Stimulated activated CD8-positive, alpha-beta memory T cell treated with anti-CD3 and anti-CD28 coated beads, Interleukin-12 subunit alpha, Interleukin-12 subunit beta, amount 100 ng/mL, for 4 hours (primary cell): ENCODE data around the gene NEIL1.
A peak's percentile ranks its signal among the peaks of the same experiment; 100 is the strongest.
"Not testable (repeated sequence)": the region's sequence is repeated elsewhere in the genome, so short reads cannot be mapped to it uniquely, and the experiment has no call there.

ENCODE experiments used
- DNase-seq: peaks from one replicate; pipeline ENCODE4 v3.0.0-alpha.2; 2020; ENCODE audit warnings: low read depth

Gene NEIL1, protein sequence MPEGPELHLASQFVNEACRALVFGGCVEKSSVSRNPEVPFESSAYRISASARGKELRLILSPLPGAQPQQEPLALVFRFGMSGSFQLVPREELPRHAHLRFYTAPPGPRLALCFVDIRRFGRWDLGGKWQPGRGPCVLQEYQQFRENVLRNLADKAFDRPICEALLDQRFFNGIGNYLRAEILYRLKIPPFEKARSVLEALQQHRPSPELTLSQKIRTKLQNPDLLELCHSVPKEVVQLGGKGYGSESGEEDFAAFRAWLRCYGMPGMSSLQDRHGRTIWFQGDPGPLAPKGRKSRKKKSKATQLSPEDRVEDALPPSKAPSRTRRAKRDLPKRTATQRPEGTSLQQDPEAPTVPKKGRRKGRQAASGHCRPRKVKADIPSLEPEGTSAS

DNA sequence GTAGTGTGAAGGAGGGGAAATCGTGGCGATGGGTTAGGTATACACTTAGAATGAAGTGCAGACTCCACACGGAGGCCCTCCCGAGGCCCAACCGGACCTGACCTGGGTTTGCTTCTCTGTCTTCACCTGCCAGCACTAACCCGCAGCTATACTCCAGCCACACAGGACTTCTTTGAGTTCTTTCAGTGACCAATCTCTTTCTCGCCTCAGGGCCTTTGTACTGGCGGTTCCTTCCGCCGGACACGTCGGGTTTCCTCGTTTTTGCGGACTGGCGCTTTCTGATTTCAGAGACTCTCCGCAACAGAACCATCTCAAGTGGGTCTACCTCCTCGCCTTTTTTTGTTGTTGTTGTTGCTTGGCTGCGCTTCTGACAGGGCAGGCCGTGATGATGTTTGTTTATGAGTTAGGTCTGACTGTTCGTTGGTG, at the start of gene NEIL1:
Gene NEIL1 (plus strand): TSS at position 244 of the 426 bp plus-strand sequence. CDS start 1,867 bp downstream, outside the sequence.
- DNase-seq = no peak

DNA sequence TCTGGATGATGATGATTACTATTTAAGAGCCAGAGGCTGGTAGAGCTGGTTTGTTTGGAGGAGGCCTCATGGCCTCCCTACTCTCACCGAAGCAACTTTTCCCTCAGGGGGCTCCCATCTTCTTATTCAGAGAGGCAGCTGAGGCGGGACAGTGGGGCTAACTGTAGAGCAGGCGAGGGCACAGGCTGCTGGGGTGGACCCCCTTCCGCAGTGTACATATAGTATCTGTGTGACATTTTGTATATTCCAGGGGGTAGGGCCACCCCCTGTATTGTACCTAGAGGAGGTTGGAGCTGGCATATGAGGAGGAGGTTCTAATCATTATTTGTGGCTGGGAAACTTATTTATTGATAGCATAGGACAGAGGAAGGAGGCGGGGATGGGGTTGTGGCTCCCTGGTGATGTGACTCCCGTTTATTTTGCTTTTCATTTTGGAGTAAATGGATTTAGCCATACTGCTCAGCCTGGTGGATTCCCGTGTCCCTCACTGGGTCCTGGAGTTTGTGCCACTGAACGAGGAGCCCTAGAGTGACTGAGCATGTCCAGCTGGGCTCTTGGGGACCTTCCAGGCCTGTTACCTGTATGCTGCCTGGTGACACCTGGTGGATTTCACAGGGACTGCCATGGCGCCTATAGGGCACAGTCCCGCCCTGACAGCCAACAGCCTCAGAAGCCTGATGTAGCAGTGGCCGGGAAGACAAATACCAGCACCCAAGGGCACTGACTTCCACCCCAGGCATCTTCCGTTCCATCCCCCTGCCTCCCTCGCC, 48.1 kb upstream of the NEIL1 start:
- not testable (repeated sequence) for DNase-seq

DNA sequence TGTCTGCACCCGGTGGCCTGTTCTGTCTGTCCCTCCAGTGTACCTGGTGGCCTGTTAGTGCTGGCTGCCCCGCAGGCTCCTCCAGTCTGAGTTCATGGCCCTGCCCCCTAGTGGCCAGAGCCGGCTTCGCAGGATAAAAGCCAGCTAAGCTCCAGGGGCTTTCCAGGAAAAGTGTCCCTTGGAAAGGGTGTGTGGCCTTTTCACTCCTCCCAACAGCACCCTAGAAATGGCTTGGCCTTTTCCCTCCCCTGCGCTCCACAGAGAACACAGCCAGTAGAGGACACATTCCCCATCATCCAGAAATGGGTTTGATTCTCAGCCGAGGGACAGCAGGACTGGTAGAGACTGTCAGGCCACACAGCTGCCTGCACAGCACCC, 47.5 kb upstream of the NEIL1 start:
- peak; percentile 32 for DNase-seq

DNA sequence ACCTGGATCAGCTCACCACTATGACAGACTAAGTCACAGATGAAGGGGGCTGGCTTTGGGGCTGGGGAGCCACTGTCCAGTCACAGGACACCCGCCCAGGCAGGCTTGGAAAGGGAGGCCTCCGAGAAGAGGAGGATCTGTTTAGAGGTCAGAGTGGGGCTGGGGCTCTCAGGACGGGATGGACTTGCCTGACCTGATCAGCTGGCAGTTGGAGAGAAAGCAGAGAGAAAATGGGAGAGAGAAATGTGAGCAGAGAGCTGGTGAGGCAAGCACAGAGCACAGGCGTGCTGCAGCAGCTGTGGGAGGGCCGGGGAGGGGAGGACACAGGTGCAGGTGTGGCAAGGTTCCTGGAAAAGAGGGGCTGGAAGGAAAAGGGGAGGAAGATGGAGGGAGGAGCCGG, 46.8 kb upstream of the NEIL1 start:
- DNase-seq = not testable (repeated sequence)

DNA sequence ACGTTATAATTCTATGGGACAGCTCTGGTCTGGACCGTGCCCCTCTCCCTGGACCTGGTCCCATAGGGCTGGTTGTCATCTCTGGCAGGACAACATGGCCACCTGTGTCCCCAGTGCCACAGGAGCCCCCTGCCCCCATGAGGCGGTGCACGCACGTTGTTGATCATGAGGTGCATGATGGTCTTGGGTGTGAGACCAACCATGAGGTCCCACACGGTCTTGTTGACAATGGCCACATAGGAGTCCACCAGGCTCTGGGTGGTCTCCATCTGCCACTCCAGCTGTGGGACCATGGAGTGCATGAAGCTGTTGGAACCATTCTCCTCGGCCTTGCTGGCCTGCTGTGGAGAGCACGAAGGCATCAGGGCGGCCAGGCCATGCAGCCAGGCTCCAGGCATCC, 44.5 kb upstream of the NEIL1 start:
- no peak for DNase-seq

DNA sequence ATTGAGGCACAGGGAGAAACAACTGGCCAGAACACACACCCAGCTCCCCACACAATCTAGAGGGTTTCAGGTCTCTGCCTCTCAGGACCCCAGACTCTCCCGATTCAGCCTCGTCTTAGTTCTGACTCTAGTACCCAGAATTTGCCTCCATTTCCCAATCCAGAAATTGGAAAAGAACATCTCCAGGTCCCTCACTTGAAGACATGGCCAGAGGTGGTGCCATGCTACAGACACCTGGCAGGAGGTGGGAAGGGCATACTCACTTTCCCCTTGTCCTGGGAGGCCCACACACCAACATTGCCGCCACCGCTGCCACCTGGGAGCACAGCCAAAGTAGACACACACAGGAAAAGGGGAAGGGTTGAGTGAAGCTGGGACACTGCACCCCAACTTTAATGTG, 44.1 kb upstream of the NEIL1 start:
- not testable (repeated sequence) for DNase-seq

DNA sequence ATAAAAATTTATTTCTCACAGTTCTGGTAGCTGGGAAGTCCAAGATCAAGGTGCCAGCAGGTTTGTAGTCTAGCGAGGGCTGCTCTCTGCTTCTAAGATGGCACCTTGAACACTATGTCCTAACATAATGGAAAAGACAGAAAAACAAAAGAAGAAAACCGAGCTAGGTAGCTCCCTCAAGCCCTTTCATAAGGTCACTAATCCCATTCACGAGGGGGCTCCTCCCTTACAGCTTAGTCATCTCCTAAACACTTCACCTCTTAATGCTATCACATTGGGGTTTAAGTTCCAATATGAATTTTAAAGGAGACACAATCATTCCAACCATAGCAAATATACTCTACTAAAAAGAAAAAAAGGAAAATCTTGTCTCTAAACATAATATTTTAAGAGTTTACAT, 40.7 kb upstream of the NEIL1 start:
- no peak for DNase-seq

DNA sequence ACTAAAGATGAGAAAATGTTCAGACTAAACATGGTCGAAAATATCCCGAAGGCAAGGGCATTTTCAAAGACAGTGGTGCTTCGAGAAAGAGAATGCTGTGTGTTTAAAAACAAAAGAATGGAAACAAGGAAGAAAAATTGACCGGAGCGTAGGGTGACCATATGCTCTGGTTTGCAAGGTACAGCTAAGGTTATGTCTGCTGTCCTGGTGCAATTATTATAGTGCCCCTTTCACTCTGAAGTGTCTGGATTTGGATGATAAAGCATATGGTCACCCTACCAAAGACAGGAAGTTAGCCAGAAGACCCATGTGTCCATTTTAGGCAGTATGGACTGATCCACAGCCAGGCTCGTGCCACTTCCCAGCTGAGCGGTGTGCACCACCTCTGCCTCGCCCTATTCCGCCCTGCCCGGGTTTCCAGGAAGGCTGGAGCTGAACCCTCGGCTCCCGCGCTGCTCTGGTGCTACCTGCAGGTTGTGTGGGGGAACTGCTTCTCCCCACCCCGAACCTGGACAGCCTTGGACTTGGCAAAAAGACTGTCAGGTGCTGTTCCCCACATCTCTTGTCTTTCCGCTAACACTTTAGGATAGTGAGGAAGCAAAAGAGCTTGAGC, 39.0 kb upstream of the NEIL1 start:
- no peak for DNase-seq

DNA sequence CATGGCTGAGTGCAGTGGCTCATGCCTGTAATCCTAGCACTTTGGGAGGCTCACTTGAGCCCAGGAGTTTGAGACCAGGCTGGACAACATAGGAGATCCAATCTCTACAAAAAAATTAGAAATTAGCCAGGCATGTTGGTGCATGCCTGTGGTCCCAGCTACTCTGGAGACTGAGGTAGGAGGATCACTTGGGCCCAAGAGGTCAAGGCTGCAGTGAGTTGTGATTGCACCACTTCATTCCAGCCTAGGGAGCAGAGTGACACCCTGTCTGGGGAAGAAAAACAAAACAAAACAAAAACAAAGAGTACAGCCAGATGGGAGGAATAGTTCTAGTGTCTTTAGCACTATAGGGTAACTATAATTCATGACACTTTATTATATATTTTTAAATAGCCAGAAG, 37.1 kb upstream of the NEIL1 start:
- DNase-seq = no peak

DNA sequence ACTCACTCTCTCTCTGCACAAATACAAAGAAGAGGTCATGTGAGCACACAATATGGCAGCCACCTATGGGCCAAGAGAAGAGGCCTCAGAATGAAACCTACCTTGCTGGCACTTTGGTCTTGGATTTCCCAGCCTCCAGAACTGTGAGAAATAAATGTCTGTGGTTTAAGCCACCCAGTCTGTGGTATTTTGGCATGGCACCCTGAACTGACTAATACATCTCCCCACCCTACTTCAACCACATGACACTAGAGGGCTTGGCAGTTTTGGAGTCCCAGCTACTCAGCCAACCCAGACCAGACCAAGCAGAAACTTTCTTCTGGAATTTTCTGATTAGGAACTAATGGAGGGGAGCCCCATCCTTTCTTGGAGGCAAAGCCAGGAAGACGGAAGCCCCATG, 34.3 kb upstream of the NEIL1 start:
- not testable (repeated sequence) for DNase-seq

DNA sequence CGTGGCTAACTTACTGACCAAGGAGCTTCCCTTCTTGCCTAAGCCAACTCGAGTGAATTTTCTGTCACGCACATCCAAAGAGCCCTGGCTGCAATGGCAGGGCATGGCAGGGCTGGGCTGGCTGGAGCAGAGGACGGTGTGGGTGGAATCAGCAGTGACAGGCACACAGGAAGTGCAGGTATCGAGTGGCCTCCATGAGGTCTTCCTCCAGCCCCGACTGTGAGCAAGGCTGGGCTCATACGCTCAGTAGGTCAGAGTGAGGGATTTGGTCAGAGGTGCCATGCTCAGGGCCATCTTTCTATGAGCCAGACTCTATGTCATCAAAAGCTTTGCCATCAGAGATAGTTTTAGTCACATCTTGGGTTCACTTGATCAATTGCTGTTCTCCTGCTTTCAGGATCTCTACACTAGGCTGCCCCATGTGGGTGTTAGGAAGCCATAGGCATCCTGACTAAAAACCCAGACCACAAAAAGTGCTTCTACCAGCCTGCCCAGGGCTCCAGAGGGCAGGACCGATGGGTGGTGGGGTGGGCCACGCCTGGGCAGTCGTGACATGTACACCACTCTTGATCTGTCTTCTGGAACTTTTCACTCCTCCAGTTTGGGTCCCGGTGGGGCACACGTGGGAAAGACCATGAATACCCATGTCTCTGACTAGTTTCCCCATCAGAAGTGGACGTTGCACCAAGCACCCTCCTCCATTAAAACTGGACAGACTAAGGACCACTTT, 33.6 kb upstream of the NEIL1 start:
- DNase-seq = no peak

DNA sequence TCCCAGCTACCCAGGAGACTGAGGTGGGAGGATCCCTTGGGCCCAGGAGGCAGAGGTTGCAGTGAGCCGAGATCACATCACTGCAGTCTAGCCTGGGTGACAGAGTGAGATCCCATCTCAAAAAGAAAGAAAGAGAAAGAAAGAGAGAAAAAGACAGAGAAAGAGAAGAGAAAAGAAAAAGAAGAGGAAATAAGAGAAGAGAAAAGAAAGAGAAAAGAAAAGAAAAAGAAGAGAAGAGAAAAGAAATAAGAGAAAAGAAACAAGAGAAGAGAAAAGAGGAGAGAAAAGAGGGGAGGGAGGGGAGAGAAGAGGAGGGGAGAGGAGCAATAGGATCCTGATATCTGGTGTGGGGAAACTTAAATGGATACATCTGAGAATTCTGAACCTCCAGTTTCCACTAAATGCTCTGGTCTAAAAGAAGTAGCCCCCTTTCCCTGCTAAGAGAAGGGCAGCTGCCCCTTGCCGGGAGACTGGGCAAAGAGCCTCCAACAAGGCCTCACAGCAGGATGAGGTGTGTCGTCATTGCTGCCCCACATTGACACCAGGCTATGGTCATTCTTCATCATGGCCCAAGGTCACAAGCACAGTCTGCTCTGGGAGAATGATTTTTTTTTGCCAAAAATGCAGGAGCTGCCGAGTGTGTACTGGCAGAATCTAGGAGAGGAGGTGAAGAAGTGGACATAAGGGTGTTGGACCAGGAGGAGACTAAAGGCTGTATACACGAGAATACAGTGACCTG, 32.1 kb upstream of the NEIL1 start:
- DNase-seq = no peak

DNA sequence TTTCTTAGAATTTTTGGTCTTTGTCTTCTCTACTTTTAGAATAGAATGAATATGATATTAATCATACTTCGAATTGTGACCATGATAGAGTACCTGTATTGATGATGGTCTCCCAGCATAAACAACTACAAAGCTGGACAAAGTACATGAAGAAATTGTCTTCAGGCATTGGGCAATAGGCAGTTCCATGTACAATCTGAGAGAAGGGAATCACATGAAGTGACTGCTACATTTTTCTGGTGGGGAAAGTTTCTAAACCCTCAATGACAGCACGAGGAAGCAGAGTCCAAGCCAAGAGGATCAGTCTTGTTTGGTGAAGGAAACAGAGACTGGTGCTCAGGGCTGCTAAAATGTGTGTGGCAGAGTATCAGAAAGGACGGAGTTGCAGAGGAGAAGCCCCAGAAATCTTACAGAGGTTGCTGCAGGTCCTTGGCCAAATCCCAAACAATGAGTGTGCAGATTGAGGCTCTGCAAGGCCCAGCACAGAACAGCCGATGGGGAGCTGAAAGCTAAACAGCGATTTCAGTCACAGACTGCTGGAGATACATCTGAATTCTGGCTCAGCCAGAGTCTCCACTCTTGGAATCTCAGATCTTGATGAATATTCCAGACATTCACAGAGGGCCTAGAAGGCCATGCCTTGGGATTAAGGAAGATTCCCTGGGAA, 27.5 kb upstream of the NEIL1 start:
- DNase-seq = not testable (repeated sequence)

DNA sequence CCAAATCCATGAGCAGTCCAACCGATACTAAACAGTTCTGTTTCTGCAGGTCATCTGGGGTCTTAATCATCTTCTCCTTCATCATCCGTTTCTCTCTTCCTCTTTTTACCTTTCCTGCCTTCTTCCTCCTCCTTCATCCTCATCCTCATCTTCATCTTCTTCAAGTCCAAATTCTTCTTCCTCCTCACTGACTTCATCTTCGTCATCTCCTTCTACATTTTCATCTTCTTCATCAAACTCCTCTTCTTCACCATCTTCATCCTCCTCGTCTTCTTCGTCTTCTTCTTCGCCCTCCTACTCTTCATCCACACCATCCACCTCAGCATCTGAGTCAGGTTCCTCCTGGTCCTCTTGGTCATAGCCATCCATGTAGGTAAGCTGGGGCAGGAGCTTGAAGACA, 25.1 kb upstream of the NEIL1 start:
- no peak for DNase-seq

DNA sequence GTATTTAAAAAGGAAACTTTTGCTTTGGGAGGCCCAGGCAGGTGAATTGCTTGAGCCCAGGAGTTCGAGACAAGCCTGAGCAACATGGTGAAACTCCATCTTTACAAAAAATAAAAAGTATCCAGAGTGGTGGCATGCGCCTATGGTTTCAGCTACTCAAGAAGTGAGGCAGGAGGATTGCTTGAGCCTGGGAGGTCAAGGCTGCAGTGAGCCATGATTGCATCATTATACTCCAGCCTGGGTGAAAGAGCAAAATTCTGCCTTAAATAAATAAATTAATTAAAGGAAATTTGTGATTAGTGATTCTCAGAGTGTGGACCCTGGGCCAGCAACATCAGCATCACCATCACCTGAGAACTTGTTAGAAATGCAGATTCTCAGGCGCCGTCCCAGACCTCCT, 20.9 kb upstream of the NEIL1 start:
- no peak for DNase-seq

DNA sequence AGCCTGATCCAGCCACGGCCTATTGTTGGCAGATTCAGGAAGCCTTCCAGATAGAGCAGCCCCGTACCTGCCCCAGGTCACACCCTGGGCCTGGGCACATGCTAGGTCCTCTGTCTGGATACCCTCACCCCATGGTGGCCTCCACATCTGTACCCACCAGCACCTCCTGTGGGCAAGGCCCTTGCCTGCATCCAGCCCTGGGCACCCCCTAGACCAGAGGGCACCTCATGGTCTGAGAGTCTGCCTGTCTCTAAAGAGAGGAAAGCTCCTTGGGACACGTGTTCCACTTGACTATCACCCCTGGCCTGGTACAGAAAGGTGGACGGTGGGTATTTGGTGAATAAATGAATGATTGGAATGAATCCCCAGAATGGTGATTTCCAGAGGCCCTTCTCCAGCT, 19.8 kb upstream of the NEIL1 start:
- DNase-seq = no peak

DNA sequence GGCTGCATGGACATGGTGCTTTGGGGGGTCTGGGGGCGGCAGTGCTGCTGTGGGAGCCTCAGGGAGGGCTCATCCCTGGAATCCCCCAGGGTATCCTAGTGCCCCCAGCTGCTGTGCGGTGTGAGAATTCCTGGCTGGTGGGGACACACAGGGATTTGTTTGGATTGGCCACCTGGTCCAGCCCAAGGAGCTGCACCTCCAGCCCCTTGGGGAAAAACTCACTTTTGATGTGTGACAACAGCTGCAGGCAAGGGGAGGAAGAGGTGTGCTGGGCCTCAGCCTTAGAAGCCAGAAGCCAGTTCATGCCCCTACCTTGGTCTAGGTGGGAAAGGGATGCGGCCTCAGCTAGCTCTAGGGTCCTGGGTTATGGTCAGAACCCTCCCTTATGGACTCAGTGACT, 19.3 kb upstream of the NEIL1 start:
- DNase-seq = no peak

DNA sequence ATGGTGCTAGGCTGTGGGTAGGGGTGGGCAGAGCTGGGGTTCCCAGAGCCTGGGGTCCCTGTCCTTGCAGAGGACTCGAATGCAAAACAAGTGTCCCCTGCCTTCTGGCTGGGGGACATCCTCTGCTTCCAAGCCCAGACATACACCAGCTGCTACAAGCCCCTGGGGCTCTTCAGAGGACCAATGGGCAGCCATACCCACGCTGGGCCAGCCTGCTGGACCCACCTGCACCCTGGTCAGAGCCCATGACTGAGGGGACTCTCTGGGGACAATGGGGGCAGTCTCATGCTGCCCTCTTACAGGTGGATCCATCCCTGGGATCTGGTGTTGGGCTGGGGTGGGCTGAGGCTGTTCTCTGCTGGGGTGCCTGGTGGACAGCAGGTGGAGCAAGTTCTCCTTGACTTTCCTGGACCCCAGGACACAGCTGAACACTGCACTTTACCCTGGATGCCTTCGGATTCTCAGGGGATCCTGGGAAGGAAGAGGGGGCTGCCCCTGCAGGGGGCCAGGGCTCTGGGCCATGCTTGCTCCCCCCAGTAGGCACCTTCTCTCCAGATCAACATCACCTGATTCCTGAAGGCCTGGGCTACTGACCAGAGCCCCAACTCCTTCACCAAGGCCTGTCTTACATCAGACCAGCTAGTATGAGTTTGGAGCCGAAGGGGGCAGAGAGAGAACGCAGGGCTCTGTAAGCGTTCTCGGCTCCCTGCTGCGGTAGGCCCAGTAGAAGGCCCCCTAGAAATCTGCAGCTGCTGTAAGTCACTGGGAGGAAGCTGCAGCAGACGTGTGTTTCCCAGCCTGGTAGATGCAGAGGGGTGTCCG, 18.1 kb upstream of the NEIL1 start:
- no peak for DNase-seq

DNA sequence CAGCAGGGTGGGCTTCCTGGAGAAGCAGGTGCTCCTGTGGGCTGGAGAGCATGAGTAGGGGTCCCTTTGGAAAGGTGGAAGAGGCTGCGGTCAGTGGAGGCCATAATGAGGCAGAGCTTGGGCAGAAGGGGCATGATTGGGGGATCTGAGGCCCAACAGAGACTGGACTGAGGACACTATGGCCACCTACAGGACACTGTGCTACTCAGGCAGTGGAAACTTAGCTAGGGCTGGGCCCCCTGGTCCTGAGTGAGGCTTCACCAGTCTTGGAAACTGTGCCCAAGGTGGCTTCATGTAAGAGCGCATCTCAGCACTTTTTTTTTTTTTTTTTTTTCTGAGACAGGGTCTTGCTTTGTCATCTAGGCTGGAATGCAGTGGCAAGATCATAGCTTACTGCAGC, 17.3 kb upstream of the NEIL1 start:
- DNase-seq = no peak

DNA sequence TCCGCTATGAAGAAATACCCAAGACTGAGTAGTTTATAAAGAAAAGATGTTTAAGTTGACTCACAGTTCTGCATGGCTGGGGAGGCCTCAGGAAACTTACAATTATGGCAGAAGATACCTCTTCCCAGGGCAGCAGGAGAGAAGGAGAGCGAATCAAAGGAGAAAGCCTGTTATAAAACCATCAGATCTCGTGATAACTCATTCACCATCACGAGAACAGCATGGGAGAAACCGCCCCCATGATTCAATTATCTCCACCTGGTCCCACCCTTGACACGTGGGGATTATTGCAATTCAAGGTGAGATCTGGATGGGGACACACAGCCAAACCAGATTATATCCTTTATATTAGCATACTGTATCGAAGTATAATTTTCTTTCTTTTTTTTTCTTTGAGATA, 14.7 kb upstream of the NEIL1 start:
- DNase-seq = not testable (repeated sequence)
